Mucosa of rectum (tissue), 2 donors: Measurements from ENCODE around the gene PPP1R9A.

Experiments used
- H3K27ac ChIP-seq, 2 donors: one replicate each; pipeline ENCODE4 v1.7.0; 2013; ENCODE audit warnings: inconsistent platforms in 2 of 2, low read depth in 2 of 2, low read length in 2 of 2
- H3K27me3 ChIP-seq, 2 donors: one replicate each; pipeline ENCODE4 v1.7.0; 2013; ENCODE audit warnings: low read length in 2 of 2; ENCODE audit not compliant: control insufficient read depth in 2 of 2, insufficient read depth in 2 of 2
- H3K36me3 ChIP-seq, 2 donors: one replicate each; pipeline ENCODE4 v1.7.0; 2013; ENCODE audit warnings: low read length in 2 of 2; ENCODE audit not compliant: control insufficient read depth in 2 of 2, insufficient read depth in 2 of 2
- H3K4me1 ChIP-seq, 2 donors: one replicate each; pipeline ENCODE4 v1.7.0; 2013; ENCODE audit warnings: low read length in 2 of 2, mild to moderate bottlenecking in 1 of 2; ENCODE audit not compliant: control insufficient read depth in 2 of 2, insufficient read depth in 2 of 2
- H3K4me3 ChIP-seq, 2 donors: one replicate each; pipeline ENCODE4 v1.7.0; 2013; ENCODE audit warnings: low read length in 2 of 2
- H3K9ac ChIP-seq, 2 donors: one replicate each; pipeline ENCODE4 v1.7.0; 2013; ENCODE audit warnings: low read length in 2 of 2, low read depth in 1 of 2, mild to moderate bottlenecking in 1 of 2
- H3K9me3 ChIP-seq, 2 donors: one replicate each; pipeline ENCODE4 v1.7.0; 2013; ENCODE audit warnings: low read length in 2 of 2; ENCODE audit not compliant: control insufficient read depth in 2 of 2
- donor health status: healthy.
- donor health status: Normal muscosa, but diverticular disease.

PPP1R9A gene

DNA sequence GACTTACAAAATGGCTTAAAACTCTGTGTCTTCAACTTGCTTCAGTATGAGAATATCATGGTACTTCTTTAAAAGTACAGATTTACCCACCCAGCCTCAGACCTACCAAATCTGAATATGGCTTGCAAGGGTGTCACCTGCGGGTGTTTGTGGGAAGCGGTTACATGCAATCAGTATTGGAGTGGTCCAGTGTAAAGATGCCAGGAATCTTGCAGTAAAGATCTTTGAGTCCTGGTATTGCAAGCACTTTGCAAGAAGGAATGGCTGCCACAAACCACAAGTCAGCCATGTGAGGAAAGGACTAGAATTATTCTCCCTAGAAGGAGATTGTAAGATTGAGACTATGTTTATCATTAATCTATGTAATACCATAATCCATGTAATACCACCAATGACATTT is 301.9 kb downstream of the PPP1R9A start:
- Histone ChIP-seq H3K36me3 (no peaks in the 10 kb centered on the region), H3K9ac (no peak overlapping the region), H3K4me3 (no peak overlapping the region), H3K27ac (no peak overlapping the region), H3K9me3 (no peaks in the 10 kb centered on the region), H3K27me3 (no peaks in the 10 kb centered on the region), H3K4me1 (no peaks in the 10 kb centered on the region)

DNA sequence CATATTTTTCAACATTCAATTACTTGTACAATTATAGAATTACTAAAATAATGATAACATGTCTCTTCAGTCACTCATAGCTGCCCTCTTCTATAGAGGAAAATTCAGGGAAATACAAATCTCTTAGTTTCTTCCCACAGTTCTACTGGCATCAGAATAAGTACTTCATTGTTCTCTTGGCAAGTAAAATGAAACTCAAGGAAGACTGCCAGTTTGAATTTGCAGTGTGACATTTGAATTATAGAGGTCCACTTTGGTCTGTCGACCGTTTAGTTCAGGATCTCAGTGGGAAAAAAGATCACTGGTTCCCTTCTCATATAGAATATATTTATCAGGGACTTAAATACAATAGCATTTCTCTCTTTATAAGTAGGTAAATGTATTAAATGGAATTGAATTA is 302.4 kb downstream of the PPP1R9A start:
- H3K36me3 ChIP-seq: no peaks in the 10 kb centered on the region
- no peaks in the 10 kb centered on the region for H3K27me3 ChIP-seq
- no peak overlapping the region for H3K4me3 ChIP-seq
- no peak overlapping the region for H3K27ac ChIP-seq
- no peaks in the 10 kb centered on the region for H3K4me1 ChIP-seq
- no peak overlapping the region for H3K9ac ChIP-seq
- no peaks in the 10 kb centered on the region for H3K9me3 ChIP-seq

DNA sequence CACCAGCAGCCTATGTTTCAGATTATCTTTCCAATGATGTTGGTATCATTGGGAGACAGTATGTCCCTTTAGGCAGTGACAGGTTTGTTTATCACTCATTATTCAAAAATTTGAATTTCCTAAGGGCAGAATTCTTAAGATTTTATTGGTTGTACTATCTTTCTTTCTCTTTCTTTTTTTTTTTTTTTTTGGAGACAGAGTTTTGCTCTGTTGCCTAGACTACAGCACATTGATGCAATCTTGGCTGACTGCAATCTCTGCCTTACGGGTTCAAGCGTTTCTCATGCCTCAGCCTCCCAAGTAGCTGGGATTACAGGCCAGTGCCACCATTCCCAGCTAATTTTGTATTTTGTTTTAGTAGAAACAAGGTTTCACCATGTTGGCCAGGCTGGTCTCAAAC is 305.8 kb downstream of the PPP1R9A start:
- Histone ChIP-seq H3K4me1 (no peaks in the 10 kb centered on the region), H3K9ac (no peak overlapping the region), H3K36me3 (no peaks in the 10 kb centered on the region), H3K27me3 (no peaks in the 10 kb centered on the region), H3K27ac (no peak overlapping the region), H3K9me3 (no peaks in the 10 kb centered on the region), H3K4me3 (no peak overlapping the region)

DNA sequence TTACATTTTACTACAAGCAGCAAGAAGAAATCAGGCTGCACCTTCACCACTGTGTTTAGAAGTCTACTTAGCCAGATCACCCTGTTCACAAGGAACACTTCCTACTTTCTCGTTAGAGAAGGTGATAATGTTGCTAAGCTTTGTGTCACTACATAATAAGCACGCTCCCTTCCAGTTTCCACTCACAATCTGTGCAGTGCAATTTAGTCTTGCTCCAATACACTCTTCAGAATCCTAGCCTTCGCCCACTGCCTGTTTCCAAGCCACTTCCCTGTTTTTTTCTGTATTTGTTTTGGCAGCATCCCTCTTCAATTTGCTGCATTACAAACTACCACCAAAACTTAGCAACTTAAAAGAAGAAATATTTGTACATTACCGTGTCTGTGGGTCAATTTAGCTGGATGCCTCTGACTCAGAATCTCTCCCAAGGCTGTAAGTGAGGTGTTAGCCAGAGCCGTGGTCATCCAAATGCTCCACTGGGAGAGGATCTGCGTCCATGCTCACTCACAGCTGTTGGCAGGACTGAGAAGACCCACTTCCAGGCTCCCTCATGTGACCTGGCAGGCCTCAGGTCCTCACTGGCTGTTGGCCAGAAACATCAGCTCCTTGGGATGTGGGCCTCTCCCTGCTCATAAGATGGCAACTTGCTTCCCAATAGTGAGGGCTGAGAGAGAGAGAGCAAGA is 306.6 kb downstream of the PPP1R9A start:
- Histone ChIP-seq H3K36me3 (no peaks in the 10 kb centered on the region), H3K4me3 (no peak overlapping the region), H3K27me3 (no peaks in the 10 kb centered on the region), H3K4me1 (no peaks in the 10 kb centered on the region), H3K9me3 (no peaks in the 10 kb centered on the region), H3K27ac (no peak overlapping the region), H3K9ac (no peak overlapping the region)

DNA sequence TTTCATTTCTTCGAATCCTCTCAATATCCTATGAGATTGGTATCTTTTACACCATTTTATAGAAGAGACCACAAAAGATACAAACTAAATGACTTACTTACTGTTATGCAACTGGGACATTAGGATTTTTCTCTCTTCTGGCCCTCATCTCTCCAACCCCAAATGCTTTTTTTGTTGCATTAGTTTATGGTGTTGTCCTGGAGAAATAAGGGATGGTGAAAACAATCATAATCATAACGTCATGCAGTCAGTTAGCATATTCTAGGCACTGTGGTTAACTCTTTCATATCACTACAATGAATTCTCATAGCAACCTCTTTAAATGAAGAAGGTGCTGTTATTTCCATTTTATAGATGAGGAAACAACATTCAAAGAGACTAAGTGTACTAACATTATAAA is 312.3 kb downstream of the PPP1R9A start:
- Histone ChIP-seq H3K36me3 (no peaks in the 10 kb centered on the region), H3K9ac (no peak overlapping the region), H3K9me3 (no peaks in the 10 kb centered on the region)

DNA sequence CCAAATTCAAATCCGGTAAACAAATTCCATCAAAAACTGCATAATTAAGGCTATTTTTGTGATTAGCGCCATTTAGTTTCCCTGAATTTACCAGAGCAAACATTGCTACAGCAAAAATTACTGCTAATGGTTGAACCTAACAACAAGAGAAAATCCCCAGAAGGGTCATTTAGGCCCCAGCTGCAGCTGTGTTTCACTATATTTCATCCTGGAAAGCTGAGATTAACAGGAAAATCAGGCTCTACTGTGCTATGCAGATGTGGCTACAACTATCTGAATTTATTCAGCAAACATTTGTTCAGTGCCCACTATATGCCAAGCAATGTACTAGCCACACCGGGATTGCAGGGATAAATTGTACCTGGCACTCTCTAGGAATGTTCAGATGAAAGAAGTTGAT is 312.9 kb downstream of the PPP1R9A start:
- no peak overlapping the region for H3K4me3 ChIP-seq
- no peak overlapping the region for H3K27ac ChIP-seq
- H3K27me3 ChIP-seq: no peaks in the 10 kb centered on the region
- H3K36me3 ChIP-seq: no peaks in the 10 kb centered on the region
- H3K4me1 ChIP-seq: no peaks in the 10 kb centered on the region
- H3K9me3 ChIP-seq: no peaks in the 10 kb centered on the region
- no peak overlapping the region for H3K9ac ChIP-seq

More for the DNA sequence above, 312.3 kb downstream of the PPP1R9A start:
- Histone ChIP-seq H3K4me3 (no peak overlapping the region), H3K27ac (no peak overlapping the region), H3K4me1 (no peaks in the 10 kb centered on the region), H3K27me3 (no peaks in the 10 kb centered on the region)

DNA sequence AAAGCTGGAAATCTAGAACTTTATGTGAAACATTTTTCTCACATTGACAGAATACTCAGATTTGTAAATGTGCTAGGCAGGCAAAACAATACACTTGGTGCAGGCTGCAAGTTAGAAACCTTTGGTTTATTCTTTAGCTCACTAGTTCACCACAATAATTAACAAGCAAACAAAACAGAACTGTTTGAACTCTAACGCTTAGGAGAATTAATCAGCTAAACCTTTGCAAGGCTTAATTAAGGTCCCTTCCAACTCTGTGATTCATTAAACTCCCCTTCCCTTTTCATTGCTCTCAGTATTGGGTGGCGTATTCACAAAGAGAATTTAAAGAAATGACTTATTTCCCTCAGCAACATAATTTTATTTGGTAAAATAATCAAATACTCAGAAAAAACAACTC is 317.9 kb downstream of the PPP1R9A start:
- Histone ChIP-seq H3K9ac (no peak overlapping the region), H3K4me1 (no peaks in the 10 kb centered on the region), H3K27ac (no peak overlapping the region), H3K9me3 (no peaks in the 10 kb centered on the region), H3K36me3 (no peaks in the 10 kb centered on the region), H3K4me3 (no peak overlapping the region), H3K27me3 (no peaks in the 10 kb centered on the region)

DNA sequence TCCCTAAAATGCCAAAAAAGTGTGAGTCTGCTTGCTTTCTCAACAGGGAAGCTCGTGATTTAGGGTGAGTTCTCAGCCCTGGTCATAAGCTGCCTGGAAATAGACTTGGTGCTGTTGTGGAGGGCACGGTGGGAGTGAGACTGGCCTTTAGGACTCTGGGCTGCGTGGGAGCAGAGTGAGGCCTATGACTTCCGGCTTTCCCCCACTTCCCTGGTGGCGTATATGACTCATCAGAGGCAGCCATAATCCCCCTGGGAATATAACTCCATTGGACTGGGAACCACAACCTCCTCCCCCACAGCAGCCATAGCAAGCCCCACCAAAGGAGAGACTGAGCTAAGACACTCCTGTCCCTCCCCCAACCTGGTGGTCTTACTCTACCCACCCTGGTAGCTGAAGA is 321.9 kb downstream of the PPP1R9A start:
- H3K9ac ChIP-seq: no peak overlapping the region
- no peaks in the 10 kb centered on the region for H3K27me3 ChIP-seq
- no peaks in the 10 kb centered on the region for H3K4me1 ChIP-seq
- H3K36me3 ChIP-seq: no peaks in the 10 kb centered on the region
- H3K4me3 ChIP-seq: no peak overlapping the region
- H3K27ac ChIP-seq: no peak overlapping the region
- H3K9me3 ChIP-seq: no peaks in the 10 kb centered on the region

DNA sequence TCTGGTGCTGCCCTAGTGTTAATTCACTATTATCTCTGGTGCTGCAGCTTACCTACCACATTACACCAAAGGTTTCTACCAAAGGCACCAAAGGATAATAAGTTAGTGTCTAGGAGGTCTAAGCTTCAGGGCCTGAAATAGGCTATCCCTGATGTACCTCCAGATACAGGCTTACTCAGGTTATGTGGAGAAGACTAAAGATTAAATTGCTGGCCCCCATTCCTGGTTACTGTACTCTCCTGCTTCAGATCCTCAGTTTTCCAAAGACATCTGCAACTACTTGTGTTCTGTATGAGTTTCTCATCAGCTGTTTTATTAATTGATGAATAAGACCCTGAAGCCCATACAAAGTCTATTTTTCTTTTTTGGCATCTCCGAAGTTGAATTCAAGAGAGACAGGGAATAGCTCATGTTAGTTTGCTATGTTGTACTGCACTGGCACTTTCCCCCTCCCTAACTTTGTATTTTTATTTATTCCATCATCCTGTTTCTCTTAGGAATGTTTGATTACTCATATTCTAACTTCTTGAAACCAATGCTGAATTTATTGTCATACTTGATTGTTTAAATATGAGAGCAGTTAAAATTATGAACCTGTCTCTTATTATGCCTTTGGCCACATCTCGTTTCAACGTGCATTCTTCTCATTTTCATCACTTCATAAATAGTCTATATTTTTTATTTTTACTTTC is 331.0 kb downstream of the PPP1R9A start:
- Histone ChIP-seq H3K4me3 (no peak overlapping the region), H3K36me3 (no peaks in the 10 kb centered on the region), H3K9ac (no peak overlapping the region), H3K27me3 (no peaks in the 10 kb centered on the region), H3K27ac (no peak overlapping the region), H3K9me3 (no peaks in the 10 kb centered on the region), H3K4me1 (no peaks in the 10 kb centered on the region)

DNA sequence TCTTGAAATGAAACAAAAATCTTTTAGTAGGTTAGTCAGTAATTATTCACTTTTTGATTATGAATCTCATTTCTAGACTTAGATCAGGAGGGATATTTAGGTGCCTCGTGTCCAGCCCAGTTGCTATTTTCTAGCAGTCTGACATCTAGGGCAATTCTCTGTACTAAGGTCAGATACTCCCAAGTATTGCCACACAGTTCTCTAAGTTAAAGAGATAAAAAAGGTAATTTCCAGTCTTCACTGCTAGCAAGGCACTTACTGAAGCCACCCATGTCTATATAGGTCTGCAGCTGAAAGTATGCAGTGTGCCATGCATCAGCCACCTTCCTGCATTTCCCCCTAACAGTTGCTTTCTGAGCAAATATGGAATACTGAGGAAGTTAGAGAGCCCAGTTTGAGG is 333.5 kb downstream of the PPP1R9A start:
- Histone ChIP-seq H3K27ac (no peak overlapping the region), H3K9ac (no peak overlapping the region)

More for the DNA sequence above, 333.5 kb downstream of the PPP1R9A start:
- no peaks in the 10 kb centered on the region for H3K36me3 ChIP-seq
- H3K27me3 ChIP-seq: no peaks in the 10 kb centered on the region
- peaks cover 3% of the 10 kb centered on the region in 2 donors for H3K4me1 ChIP-seq
- no peak overlapping the region for H3K4me3 ChIP-seq
- H3K9me3 ChIP-seq: no peaks in the 10 kb centered on the region
